ENCODE measurements around the gene GTSE1.

GTSE1 gene

DNA sequence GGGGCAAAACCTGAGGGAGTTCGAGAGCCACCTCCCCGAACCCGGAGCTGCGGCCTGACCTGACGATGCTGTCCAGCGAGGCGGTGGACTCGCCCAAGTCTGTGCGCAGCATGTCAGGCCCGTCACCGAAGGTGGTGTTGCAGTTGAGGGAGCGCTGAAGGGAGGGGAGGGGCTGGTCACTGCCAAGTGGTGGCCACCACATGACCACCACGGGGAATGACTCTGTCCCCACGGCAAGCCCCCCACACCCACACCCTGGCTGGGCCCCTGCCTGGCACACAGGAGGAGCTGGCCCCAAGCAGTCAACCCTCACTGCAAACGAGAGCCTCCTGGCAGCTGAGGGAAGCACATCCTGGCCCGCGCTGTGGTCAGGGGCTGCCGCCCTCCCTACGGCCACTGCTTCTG lies 69.7 kb downstream of the GTSE1 start:
- DNase-seq (ENCODE audit: low read depth) = no peak

DNA sequence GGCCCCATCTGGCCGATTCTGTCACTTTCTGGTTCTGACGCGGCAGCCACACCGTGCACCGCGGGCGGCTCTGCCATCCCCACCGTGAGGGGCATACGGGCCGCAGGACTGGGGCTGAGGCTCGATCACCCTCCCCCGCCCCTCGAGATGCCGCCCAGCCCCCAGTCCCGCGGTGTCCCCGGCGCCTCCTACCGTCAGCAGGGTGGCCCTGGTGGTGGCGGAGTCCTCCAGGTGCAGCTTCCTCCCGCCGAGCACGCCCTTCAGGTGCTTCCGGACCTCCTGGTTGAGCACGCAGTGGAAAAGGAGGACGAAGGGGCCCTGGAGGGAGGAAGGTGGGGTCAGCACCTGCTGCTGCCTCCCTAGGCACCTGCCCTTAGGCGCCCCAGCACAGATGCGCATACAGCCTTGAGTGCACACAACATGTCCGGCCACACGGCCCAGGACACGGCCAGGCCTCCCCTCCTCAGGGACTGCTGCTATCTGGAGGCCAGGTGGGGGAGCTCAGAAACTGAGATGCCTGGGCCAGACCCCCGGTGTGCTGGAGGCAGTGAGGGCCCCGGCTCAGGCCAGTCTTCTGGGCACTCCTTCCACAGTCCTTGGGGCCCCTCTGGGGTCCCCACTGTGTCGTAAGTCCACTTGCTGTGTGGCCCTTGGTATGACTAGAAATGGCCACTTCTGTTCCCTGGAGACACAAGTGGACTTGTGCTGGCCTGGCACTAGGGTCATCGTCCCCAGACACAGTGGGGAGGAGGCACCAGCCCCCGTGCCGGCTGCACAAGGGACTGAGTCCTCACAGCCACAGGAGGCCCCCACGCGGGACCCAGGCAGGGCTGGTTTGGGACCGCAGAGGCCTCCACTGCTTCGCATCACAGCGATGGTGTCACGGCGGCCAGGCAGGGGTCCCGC lies 70.4 kb downstream of the GTSE1 start:
- no peak for DNase-seq (ENCODE audit: low read depth)

DNA sequence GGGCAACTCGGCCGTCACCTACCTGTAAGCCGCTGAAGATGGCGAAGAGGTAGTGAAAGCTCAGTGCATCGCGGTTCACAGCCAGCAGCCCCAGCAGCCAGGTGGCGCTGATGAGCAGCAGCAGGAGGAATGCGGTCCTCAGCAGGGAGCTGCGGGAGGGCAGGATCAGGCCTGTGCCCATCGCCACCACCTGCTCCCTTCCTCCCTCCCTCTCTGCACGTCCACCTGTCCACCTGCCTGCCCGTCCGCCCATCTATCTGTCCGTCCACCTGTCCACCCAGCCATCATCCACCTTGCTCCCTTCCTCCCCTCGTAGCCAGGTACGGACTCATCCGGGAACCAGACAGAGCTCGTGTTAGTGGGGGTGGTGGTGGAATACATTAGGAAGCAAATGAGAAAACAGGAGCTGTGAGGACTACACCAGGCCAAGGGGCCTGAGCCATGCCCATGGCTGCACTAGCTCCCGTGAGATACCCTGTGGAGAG lies 71.1 kb downstream of the GTSE1 start:
- DNase-seq (ENCODE audit: low read depth) = no peak

DNA sequence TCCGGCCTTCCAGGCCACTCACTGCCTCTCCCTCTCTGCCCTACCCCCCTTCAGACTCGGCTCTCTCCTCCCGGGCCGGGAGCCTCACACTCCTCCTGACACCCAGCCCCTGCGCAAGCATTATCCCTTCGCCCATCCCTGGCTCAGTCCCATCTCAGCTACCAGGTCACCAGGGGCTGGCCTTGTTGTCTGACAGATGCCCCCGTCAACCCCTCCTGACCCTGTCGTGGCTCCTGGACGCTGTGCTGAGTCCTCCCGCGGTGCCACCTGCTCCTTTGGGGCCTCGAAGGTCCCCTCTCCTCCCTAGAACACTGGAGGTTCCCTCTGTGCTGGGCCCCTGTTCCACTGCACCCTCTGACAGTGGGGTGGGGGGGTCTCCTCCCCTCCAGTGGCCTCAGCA lies 71.8 kb downstream of the GTSE1 start:
- no peak for DNase-seq (ENCODE audit: low read depth)

DNA sequence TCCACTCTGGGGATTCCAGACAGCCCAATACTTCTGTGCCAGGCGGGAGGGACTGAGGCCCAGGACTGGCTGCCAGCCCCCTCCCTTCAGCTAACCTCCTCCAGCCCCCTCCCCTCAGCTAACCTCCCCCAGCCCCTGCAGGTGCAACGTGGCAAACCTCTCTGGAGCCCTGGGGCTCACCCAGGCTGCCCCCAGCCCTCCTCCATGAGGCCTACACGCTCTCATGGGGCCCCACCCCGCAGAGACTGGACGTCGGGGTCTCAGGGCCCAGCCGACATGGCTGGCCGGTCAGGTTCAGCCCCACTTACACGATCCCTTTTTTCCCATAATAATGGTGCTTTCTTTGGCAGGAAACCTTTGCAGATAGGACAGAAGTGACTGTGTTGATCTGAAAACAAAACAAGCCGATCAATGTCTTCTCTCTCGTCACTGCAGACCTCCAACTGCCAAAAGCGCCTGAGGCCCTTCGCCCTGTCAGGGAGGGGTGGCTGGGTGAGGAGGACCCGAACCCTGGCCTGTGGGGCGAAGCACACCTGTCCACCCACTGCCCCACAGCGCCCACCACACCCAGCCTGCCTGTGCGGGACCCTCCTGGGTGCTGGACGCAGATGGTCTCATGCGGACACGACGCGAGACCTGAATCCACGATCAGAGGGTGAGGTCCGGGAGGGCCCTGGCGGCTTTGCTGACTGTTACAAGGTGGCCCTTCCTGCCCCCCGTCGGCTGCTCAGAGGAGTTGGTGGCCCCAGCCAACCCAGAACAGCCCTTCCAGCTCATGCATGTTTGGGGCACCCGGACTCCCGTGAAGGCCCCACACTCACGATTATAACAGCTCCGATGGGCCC lies 72.4 kb downstream of the GTSE1 start:
- no peak for DNase-seq (ENCODE audit: low read depth)

DNA sequence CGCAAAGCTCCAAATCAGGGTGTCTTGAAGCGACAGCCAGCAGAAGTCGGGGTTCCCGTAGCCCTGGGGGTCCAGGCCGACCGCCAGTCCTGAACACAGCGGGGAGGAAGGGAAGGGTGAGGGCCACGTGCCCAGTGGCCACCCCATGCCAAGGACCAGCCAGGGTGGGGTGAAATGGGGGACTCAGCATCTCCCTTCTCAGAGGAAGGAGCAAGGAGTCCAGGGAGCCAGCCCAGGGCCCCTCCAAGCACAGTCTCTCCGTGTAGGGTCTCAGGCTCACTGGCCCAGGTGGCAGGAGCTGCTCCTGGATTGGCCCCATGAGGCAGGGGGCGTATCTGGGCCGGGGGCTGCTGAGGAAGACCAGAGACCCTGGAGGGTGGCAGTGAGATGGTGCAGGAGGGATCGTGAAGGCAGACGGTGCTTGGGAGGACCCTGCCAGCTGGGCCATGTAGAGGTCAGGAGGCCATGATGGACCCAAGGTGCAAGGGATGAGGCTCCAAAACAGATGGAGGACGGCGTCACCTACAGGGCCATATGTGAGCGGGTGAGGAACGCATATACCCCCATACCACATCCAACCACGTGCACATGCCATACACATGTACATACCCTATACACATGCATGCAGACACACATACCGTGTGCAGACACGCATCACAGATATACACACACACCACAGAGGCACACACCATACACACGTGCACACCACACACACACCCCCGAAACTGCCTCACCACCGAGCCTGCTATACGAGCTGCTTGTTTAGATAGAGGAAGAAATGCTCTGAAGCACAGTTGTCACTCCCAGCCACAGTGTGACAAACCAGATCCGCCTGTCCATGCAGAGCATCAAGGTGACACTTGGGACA lies 73.3 kb downstream of the GTSE1 start:
- no peak for DNase-seq (ENCODE audit: low read depth)

DNA sequence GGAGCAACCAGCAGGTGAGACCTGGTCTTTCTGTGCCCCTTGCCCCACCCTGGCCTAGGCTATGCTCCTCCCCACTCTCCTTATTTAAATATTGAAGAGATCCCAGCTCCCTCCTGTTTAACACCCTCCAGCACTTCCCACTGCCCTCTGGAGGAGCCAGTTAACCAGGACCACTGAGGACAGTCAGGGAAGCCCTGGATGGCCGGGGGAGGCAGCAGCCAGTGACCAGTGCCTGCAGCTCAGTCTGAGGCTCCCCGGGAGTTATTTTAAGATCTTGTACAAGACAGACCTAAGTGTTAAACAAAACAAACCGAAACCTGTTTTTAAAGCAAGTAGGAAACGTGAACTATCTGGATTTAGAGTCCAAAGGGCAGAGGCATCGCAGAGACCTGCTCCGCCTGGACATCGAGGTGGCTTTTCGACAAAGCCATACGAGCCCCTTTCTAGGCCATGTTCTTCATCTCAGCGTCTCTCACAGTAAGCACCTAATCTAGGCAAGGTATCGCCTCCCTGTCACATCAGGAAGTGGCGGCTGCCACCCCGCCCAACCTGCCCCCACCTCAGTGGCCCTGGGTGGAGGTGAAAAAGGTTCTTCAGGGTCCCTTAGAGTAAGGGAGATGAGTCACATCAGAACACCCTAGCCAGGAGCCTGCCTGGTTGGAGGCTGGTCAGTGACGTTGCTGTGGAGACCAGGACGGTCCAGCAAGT lies 74.1 kb downstream of the GTSE1 start:
- no peak for DNase-seq (ENCODE audit: low read depth)

DNA sequence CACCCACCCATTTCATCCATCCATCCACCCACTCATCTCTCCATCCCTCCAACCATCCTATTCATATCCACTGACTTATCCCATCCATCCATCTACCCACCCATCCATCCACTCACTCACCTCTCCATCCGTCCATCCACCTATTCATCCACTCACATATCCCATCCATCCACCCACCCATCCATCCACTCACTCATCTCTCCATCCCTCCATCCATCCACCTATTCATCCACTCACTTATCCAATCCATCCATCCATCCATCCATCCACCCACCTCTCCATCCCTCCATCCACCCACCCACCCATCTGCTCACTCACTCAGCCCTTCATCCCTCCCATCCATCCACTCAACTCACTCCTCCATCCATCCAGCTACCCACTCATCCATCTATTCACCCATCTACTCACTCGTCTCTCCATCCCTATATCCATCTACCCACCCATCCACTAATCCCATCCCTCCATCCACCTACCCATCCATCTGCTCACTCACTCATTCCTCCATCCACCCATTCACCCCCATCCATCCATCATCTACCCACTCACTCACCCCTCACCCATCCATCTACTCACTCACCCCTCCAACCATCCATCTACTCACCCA lies 75.1 kb downstream of the GTSE1 start:
- DNase-seq (ENCODE audit: low read depth) = no peak

DNA sequence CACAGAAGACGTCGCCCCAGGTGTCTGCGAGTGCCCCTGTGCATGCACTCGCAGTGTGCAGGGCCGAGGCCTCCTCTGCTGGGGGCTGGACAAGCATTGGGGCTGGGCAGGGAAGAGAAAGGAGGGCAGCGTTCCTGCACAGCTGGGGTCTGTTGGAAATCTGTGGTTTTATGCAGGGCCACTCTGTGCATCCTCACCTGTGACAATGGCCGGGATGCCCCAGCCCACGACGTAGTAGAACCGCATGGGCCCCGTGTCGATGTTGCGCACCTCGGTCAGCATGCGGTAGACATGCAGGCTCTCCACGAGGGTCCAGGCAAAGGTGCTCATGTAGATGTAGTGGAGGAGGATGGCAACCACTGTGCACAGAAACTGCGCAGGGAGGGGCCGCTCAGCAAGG lies 76.0 kb downstream of the GTSE1 start:
- no peak for DNase-seq (ENCODE audit: low read depth)

DNA sequence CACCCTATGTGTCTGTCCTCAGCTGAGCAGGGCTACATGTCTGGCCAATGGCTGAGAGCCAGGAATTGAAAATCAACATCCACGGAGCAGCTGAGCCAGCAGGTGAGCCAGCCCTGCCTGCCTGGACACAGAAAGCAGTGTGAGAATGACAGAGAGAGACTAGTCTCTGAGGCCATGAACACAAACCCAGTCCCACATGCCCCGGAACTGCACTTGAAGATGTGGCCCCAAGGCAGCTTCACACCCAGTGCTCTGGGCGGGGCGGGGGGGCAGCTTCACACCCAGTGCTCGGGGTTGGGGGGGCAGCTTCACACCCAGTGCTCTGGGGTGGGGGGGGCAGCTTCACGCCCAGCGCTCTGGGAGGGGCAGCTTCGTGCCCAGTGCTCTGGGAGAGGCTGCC lies 76.5 kb downstream of the GTSE1 start:
- no peak for DNase-seq (ENCODE audit: low read depth)

DNA sequence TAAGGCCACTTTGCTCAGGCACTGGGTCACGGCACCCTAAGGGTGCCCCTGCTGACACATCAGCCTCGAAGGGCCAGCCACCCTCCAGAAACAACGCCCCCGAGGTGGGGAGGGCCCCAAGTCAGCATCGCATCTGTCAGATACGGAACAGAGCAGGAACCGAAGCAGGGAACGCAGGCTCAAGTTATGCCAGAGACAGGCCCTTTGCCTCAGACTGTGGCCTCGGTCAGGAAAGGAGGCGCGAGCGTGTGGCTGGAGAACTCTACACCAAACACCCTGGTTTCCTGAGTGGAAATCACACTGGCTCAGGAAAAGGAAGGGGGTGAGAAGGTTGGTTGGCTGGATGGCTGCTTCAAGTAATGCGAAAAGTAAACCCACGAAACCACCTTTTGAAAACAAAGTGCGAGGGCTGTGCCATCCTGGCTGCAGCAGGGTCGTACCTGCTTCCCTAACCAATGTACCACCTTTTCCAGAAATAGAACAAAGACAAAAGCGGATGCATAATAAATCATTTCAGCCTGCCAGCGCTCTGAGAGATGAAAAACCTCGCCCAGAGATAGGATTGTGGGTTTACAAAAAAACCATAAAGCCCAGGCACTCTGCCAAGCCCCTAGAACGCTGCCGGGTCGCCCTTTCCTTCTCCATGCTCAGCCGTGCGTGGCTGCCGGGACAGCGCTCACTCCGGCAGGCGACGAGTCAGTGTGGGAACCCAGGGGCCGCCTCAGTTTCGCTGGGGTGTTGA lies 77.4 kb downstream of the GTSE1 start:
- no peak for DNase-seq (ENCODE audit: low read depth)

DNA sequence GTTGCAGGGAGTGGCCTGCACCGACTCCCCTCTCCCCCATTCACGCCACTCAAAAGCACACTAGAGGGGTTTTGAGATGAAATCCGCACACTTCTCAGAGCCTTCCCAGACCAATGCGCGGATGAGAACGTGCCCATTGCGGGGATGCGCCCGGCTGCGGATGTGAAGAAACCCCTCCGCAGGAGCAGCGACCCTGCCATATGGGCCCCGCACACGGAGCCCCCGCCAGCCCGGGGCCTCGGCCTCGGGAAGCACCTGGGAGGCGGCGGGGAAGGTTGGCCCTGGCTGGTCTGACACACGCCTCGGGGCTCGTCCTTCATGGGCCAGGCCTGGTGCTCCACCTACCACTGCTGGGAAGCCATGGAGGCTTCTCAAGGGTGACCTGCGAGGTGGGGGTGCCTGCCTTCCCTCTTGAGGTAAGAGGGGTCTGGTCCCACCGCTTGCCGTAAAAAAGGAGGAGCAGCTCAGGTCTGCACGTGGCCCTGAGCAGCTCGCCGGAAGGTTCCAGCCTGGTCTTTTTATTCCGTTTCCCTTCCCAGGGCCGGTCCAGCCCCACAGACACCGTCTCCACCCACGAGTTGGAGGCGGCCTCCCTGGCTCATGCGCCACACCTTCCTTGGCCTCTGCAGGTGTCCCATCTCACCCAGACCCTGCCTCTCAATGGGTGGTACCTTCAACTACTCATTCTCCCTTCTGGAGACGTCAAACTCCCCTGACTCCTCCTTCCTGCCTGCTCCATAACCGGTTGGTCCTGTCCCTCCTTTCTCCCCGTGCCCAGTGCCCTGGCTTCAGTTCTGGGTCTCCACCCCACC lies 78.2 kb downstream of the GTSE1 start:
- DNase-seq (ENCODE audit: low read depth) = no peak

DNA sequence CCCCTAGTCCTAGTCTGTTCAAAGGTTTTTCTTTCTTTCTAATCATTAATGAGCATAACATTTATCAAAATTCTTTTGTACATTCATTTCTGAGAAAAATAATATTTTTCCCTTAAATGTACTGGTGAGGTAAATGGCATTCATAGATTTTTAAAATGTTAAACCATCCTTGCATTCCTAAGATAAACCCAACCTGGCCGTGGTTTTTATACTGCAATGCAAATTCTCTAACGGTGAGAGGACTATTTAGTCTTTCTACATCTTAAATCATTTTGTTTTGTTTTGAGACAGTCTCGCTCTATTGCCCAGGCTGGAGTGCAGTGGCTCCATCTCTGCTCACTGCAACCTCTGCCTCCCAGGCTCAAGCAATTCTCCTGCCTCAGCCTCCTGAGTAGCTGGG lies 79.4 kb downstream of the GTSE1 start:
- no peak for DNase-seq (ENCODE audit: low read depth)

DNA sequence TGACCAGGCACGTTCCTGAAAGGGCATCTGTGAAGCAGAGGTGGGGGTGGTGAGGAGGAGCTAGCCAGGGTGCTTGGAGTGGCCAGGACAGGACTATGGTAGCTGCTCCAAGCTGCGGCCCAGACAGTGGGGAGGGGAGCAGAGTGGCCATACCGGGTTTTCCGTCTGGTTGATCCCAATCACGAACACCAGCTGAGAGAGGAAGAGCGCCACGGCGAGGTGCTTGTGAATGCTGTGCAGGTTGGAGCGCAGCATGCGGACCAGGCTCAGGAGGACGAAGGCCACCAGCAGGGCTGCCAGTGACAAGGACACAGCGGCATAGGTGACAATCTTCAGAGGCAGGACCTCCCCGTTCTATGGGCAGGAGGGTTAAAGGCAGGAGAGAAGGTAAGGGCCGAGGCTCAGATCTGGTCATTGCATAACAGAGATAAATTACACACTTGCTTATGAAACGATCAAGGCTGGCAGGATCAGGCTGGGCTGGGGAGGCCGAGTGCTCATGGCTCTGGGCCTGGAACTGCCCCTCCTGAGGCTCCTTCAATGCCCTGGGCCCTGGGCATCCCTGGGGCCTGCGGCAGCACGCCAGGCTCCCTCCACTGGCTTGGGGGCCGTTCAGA lies 80.3 kb downstream of the GTSE1 start:
- DNase-seq (ENCODE audit: low read depth) = no peak

DNA sequence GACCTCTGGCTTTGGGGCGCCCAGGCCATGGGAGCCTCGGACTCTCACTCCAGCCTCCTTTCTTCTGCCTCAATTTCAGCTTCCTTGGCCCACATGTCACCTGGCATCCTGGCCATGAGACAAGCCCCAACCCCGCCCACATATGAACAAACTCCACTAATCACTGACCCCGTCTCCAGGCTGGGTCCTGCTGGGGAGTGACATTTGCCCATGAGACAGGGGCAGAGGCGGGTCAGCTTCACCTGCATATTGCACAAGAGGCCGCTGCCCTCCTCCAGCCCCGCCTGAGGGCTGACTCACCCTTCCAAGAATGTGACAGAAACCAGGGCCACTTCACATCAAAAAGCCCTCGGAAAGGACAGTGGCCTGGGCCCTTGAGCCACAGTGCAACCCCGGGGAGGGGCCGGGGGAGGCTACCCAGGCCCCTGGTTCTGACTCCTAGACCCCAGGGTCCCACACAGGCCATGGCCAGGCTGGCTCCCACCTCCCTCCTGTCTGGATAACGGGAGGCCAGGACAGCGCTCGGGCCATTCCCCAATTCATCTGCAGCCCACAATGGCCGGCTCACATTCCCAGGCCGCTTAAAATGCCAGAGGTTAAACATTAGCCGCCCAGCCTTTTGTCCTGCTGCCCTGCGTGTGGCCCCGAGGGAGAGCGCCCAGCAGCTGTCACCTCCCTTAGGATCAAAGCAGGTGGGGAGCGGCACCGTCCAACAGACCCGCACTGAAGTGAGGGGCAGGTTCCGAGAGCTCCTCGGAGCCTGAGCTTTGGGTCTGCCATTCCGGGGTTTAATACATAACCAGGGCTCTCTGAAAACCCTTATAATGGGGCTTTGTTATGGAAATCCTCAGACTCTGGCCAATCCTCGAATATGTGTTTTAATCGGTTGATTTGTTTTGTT lies 81.1 kb downstream of the GTSE1 start:
- DNase-seq (ENCODE audit: low read depth) = no peak

DNA sequence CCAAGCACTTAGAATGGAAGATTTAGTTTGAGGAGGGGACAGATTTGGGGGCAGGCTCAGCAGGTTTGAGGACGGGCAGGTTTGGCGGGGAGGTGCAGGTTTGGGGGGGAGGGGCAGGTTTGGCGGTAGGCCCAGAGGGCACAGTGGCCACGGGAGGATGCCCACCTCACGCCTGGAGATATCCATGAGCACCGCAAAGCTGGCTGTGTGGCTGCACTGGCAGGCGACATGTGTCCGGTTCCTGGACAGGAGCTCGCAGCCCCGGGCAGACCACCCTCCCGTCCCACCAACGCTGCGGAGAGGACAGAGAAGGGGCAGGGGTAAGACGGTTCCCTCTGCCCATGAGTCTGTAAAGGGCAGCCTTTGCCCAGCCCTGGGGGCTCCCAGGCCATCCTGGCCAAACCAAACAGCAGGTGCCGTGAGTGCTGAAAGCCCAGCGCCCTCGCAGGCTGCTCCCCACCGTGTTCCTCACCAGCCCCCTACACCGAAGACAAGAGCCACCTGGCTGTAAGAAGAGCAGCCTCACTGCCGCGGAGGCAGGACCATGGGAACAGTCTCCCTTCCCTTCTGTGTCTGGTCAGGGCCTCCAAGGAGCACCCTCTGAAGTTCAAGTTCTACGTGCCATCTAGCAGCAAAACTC lies 81.9 kb downstream of the GTSE1 start:
- DNase-seq (ENCODE audit: low read depth) = no peak

Data from GM04504 (cell line).